HG03045 (cell line): Measurements from ENCODE around the gene GPR142.

Experiments used
- ATAC-seq: cut with Tn5 transposase; IDR thresholded peaks from one replicate; pipeline ENCODE4 v1.9.1; 2021; ENCODE audit warnings: mild to moderate bottlenecking, moderate library complexity; ENCODE audit not compliant: unreplicated experiment

The GPR142 gene

DNA sequence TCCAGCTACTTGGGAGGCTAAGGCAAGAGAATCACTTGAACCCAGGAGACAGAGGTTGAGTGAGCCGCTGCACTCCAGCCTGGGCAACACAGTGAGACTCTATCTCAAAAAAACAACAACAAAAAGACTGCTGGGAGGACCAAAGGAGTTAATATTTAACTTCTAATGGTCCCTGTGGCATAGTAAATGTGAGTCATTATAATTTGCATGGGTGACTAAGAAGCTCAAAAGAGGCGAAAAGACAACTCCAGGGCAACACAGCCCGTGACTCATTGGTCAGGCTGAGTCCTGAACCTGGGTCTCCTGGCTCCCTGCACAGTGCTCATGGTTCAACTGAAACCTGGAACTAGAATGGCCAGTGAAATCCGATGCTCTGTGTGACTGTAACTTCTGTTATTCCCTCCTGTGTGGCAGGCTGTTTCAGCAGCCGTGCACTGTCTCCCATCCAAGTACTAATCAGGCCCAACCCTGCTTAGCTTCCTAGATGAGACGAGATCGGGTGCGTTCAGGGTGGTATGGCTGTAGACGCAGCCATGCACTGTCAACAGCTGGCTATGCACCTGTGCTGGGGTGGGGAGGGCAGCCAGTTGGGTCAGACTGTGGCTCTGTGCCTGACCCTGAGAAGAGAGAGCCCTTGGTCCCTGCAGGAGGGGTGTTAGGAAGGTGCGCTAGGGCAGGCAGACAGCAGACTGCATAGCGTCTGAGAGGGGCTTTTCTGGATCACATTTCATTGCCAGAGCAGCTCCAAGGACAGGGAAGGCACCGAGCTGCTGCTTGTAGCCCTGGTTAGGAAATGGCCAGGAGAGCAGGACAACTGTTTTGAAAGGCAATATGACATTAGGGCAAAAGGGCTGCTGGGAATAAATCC, 50.1 kb downstream of the GPR142 start:
- peak; percentile 56 for ATAC-seq

DNA sequence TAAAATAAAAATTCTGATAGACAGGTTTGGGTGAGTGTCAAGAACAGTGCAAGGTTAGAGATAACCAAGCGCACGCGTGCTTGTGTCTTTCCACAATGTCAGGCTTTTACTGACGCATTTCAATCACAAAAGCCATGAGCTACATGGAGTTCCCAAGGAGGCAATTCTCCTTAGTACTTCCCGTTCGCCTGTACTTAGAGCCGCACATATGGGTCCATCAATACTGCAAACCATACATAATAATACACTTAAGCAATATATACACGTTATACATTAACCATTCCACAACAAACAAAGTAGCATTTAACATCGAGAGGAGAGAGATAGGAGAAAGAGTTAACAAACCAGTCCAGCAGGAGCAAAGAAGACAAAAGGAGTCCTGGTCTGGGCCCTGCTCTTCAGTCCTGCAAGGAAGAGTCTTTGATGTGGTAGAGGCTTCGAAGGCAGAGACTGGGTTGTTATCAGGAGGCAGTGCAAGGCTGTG, 52.7 kb downstream of the GPR142 start:
- no peak for ATAC-seq
